ENCODE measurements around the gene KLHL3. TPM values are rescaled to one million over a fixed set of nuclear protein-coding genes. Genes with fewer than 3 reads are reported as not detected.
A peak's percentile ranks its signal among the peaks of the same experiment; 100 is the strongest.

Gene KLHL3
- total RNA-seq, 4 donors from 2014 or later, result 0.75 to 4.4 (median 2.6) TPM

DNA sequence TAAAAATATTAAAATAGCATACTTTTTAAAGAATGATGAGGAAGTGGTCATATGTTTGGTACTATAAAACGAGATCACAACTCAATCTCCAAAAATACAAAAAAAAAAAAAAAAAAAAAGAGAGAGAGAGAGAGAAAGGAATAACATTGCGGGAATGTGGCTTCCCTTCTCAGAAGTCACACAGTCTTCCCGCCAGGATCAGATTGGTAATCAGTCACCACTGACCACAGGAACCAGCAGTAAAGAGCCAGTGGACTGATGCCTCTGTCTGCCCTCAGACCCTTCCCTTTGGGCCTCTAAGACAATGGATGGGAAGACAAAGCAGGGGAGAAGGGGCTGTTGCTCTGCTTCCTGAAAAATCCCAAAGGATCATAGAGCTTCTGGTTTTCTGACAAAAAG is 104.9 kb downstream of the KLHL3 start:
- 78 to 87% methylated on average over 3 of the region's 3 CpGs for WGBS, 2 donors (ENCODE audit: low coverage in 1 of 2)

DNA sequence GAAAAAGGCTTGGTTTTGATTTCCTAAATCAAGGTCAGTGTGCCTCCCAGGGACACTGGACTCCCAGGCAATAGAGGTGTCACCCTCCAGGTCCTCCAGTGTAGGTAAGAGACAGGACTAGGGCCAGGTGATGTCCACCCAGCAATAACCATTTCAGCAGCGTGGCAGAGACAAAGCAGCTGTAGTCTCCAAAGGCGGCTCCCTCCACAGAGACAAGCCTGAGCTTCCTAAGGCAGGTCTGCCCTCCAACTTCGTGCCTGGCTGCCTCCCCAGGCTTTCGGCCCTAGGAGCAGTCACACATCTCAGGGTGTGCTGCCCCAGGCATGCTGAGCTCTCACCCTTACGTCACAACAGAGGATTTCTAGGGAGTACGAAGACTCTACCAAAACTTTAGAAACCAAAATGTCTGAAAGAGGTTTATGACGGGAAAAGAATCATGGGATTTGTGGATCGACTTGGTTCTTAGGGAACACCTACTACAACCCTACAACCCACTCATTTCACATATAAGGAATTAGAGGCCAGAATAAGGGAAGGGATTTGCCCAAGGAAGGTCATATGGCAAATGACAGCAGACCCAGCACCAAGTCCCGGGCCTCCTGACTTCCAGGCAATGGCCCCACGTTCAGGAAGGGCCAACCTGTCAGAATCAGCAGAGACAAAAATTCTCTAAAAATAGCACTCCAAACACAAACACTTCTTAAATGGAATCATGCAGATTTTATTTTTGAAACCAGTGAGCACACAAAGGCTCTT is 105.5 kb downstream of the KLHL3 start:
- H3K27ac ChIP-seq, result no peak overlapping the region
- no peaks in the 10 kb centered on the region for H3K9me3 ChIP-seq
- no peaks in the 10 kb centered on the region for H3K27me3 ChIP-seq
- TF ChIP-seq POLR2AphosphoS5 (IDR thresholded peaks at IDR 0.05), result no peak
- in situ Hi-C loops (cut with MboI; ENCODE audit: low pct_ligation_motif_present in 1 of 4, low pct_unique_long_range_greater_than_20kb in 1 of 4, low sequenced_read_pairs in 3 of 4) (loop anchor here in 1 of 4 donors (25.0 kb wide), 1 partner anchor 107 kb away; the partner anchor contains the start of gene KLHL3), intact Hi-C loops (cut with DNase I; ENCODE audit: low total_unique reads) (no loop called here)
- H3K4me1 ChIP-seq, result peaks cover 0 to 4% (median 0%) of the 10 kb centered on the region in 4 donors
- no peak overlapping the region for H3K4me3 ChIP-seq
- no peak for DNase-seq
- 82 to 85% methylated on average over 4 to 10 of the region's 10 CpGs for WGBS, 2 donors (ENCODE audit: low coverage in 1 of 2)
- no peaks in the 10 kb centered on the region for H3K36me3 ChIP-seq

More for the DNA sequence above, 104.9 kb downstream of the KLHL3 start:
- Histone ChIP-seq H3K36me3 (no peaks in the 10 kb centered on the region), H3K9me3 (no peaks in the 10 kb centered on the region), H3K27ac (no peak overlapping the region), H3K4me3 (no peak overlapping the region), H3K27me3 (no peaks in the 10 kb centered on the region), H3K4me1 (peaks cover 0 to 4% (median 0%) of the 10 kb centered on the region in 4 donors)
- no peak for TF ChIP-seq POLR2A (IDR thresholded peaks at IDR 0.05)
- TF ChIP-seq, protein P1, sequence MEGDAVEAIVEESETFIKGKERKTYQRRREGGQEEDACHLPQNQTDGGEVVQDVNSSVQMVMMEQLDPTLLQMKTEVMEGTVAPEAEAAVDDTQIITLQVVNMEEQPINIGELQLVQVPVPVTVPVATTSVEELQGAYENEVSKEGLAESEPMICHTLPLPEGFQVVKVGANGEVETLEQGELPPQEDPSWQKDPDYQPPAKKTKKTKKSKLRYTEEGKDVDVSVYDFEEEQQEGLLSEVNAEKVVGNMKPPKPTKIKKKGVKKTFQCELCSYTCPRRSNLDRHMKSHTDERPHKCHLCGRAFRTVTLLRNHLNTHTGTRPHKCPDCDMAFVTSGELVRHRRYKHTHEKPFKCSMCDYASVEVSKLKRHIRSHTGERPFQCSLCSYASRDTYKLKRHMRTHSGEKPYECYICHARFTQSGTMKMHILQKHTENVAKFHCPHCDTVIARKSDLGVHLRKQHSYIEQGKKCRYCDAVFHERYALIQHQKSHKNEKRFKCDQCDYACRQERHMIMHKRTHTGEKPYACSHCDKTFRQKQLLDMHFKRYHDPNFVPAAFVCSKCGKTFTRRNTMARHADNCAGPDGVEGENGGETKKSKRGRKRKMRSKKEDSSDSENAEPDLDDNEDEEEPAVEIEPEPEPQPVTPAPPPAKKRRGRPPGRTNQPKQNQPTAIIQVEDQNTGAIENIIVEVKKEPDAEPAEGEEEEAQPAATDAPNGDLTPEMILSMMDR (IDR thresholded peaks at IDR 0.05), result no peak
- no peak for TF ChIP-seq EP300 (IDR thresholded peaks at IDR 0.05; ENCODE audit: low read depth)
- TF ChIP-seq POLR2AphosphoS5 (IDR thresholded peaks at IDR 0.05), result no peak
- DNase-seq, result no peak
- intact Hi-C loops (cut with DNase I; ENCODE audit: low total_unique reads), result no loop called here
- in situ Hi-C loops (cut with MboI; ENCODE audit: low pct_ligation_motif_present in 1 of 4, low pct_unique_long_range_greater_than_20kb in 1 of 4, low sequenced_read_pairs in 3 of 4), result loop anchor here in 1 of 4 donors (25.0 kb wide), 1 partner anchor 106 kb away; the partner anchor contains the start of gene KLHL3

DNA sequence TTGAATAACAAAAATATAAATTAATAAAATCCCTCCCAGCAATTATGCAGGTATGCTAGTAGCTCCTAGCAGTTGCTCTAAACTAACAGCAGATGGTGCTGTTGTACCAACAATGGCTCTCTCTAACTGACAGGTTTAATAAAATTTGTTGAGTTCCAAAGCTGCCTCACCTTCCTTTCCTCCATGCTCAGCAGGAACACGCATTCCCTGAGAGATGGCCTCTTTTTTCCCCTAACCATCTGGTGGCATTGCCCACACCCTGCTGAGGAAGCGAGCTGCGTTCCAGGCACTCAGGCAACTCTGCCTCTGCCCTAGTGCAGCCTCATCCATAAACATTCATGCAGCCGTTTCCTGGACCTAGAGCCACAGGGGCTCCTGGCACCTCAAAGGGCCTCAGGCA is 106.2 kb downstream of the KLHL3 start:
- Histone ChIP-seq H3K27ac (no peak overlapping the region), H3K4me3 (no peak overlapping the region), H3K36me3 (no peaks in the 10 kb centered on the region), H3K27me3 (no peaks in the 10 kb centered on the region), H3K9me3 (no peaks in the 10 kb centered on the region), H3K4me1 (peaks cover 0 to 4% (median 0%) of the 10 kb centered on the region in 4 donors)
- no peak for DNase-seq
- intact Hi-C loops (cut with DNase I; ENCODE audit: low total_unique reads), result loop anchor here (2.0 kb wide), 1 partner anchor 113 kb away; no protein-coding TSS in a partner anchor
- in situ Hi-C loops (cut with MboI; ENCODE audit: low pct_ligation_motif_present in 1 of 4, low pct_unique_long_range_greater_than_20kb in 1 of 4, low sequenced_read_pairs in 3 of 4), result loop anchor here in 1 of 4 donors (25.0 kb wide), 1 partner anchor 108 kb away; the partner anchor contains the start of gene KLHL3
- WGBS, 2 donors (ENCODE audit: low coverage in 1 of 2), result 20% methylated on average over 4 of the region's 4 CpGs; no CpG with 5 or more reads in 1 of the 2 donors
- TF ChIP-seq POLR2A (IDR thresholded peaks at IDR 0.05), result no peak
- no peak for TF ChIP-seq EP300 (IDR thresholded peaks at IDR 0.05; ENCODE audit: low read depth)
- TF ChIP-seq, protein P1 (IDR thresholded peaks at IDR 0.05), result peak; percentile 78 to 95 (median 84)

DNA sequence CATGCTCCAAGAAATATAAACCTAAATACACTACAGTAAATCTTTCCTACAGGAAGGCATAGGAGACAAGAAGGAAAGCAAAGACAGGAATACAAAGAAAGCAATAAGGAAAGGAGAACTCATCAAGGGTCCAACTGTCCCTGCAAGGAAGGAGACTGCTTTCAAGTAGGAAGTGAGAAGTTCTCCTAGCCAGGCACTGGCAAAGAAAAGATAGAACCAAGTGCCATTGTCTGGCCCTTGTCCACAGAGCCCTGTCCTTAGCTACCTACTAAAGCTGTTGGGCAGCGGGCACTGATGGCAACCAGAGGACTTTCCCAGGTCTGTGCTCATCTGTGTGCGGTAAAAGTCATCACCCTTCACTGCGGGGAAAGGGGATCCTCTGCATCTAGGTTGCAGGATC is 108.2 kb downstream of the KLHL3 start:
- TF ChIP-seq POLR2A (IDR thresholded peaks at IDR 0.05) (no peak), POLR2AphosphoS5 (IDR thresholded peaks at IDR 0.05) (no peak), EP300 (IDR thresholded peaks at IDR 0.05; ENCODE audit: low read depth) (no peak)
- TF ChIP-seq, protein P1 (IDR thresholded peaks at IDR 0.05), result no peak
- no peak overlapping the region for H3K27ac ChIP-seq
- 81% methylated on average over 3 of the region's 3 CpGs; no CpG with 5 or more reads in 1 of the 2 donors for WGBS, 2 donors (ENCODE audit: low coverage in 1 of 2)
- H3K4me1 ChIP-seq, result peaks cover 0 to 4% (median 0%) of the 10 kb centered on the region in 4 donors
- intact Hi-C loops (cut with DNase I; ENCODE audit: low total_unique reads), result loop anchor here (2.0 kb wide), 1 partner anchor 115 kb away; no protein-coding TSS in a partner anchor
- in situ Hi-C loops (cut with MboI; ENCODE audit: low pct_ligation_motif_present in 1 of 4, low pct_unique_long_range_greater_than_20kb in 1 of 4, low sequenced_read_pairs in 3 of 4), result loop anchor here in 1 of 4 donors (25.0 kb wide), 1 partner anchor 110 kb away; the partner anchor contains the start of gene KLHL3
- no peak for DNase-seq
- H3K4me3 ChIP-seq, result no peak overlapping the region
- H3K36me3 ChIP-seq, result no peaks in the 10 kb centered on the region
- H3K27me3 ChIP-seq, result no peaks in the 10 kb centered on the region
- H3K9me3 ChIP-seq, result no peaks in the 10 kb centered on the region

Data from transverse colon (tissue), 4 donors.